HG03280 (cell line): Measurements from ENCODE around the gene FRMPD4.
"Not testable (repeated sequence)": the region's sequence is repeated elsewhere in the genome, so short reads cannot be mapped to it uniquely, and the experiment has no call there.

Source experiments
- ATAC-seq: cut with Tn5 transposase; IDR thresholded peaks from one replicate; pipeline ENCODE4 v1.9.1; 2021; ENCODE audit warnings: mild to moderate bottlenecking, moderate library complexity; ENCODE audit not compliant: unreplicated experiment

Gene FRMPD4

GRCh38 chrX:12494400-12495138 is 356.3 kb downstream of the FRMPD4 start:
- no peak for ATAC-seq

DNA sequence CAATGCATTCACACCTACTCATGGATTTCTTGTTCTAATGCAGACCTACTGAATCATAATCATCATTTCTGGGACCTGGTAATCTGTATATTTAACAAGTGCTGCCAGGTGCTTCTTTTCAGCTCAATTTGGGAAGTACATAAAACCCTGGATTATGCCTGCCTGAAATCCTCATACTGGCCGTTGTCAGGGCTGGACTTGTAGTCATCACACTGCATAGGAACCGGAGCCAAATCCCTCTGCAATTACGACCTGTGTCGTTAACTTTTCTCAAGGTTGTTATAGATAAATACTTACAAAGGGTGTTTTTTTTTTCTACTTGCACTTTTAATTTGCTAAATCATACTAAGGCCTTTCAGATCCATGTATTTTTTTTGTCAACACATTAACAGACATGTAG is 358.1 kb downstream of the FRMPD4 start:
- no peak for ATAC-seq

GRCh38 chrX:12497832-12498591 is 359.7 kb downstream of the FRMPD4 start:
- ATAC-seq: peak; percentile 62

GRCh38 chrX:12505127-12505526 is 366.9 kb downstream of the FRMPD4 start:
- ATAC-seq: no peak

DNA sequence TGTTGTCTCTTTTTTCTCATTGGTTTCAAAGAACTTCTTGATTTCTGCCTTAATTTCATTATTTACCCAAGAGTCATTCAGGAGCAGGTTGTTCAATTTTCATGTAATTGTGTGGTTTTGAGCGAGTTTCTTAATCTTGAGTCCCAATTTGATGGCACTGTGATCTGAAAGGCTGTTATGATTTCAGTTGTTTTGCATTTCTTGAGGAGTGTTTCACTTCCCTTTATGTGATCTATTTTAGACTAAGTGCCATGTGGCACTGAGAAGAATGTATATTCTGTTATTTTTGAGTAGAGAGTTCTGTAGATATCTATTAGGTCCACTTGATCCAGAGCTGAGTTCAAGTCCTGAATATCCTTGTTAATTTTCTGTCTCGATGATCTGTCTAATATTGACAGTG is 377.1 kb downstream of the FRMPD4 start:
- peak; percentile 92 for ATAC-seq

GRCh38 chrX:12526306-12526705 is 388.0 kb downstream of the FRMPD4 start:
- ATAC-seq: no peak

DNA sequence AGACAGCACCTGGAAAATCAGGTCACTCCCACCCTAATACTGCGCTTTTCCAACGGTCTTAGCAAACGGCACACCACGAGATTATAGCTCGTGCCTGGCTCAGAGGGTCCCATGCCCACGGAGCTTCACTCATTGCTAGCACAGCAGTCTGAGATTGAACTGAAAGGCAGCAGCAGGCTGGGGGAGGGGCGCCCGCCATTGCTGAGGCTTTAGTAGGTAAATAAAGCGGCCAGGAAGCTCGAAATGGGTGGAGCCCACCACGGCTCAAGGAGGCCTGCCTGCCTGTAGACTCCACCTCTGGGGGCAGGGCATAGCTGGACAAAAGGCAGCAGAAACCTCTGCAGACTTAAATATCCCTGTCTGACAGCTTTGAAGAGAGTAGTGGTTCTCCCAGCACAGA is 399.8 kb downstream of the FRMPD4 start:
- ATAC-seq: not testable (repeated sequence)

DNA sequence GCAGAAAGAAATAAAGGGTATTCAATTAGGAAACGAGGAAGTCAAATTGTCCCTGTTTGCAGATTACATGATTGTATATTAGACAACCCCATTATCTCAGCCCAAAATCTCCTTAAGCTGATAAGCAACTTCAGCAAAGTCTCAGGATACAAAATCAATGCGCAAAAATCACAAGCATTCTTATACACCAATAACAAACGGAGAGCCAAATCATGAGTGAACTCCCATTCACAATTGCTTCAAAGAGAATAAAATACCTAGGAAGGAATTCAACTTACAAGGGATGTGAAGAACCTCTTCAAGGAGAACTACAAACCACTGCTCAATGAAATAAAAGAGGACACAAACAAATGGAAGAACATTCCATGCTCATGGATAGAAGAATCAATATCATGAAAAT is 404.0 kb downstream of the FRMPD4 start:
- ATAC-seq: not testable (repeated sequence)

DNA sequence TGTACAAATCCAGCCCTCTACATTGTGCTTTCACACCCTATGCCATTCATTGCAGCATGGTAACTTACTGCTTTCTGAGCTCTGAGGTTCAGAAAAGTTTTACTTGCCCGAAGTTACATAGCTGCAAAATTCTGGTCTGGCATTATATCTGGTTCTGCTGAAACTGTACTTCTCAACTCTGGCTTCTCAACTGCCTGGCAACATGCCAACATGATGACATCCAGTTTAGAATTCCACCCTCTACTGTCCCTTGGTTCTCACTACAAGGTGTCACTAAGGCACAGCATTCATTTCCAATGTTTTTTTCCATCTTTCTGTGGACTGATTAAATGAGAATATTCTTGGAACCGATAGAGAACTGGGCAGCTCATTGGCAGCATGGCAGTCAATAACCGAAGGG is 410.1 kb downstream of the FRMPD4 start:
- no peak for ATAC-seq

- no peak for ATAC-seq
Observed at GRCh38 chrX:12548746-12549145, 410.5 kb downstream of the FRMPD4 start.

GRCh38 chrX:12554206-12554605 is 415.9 kb downstream of the FRMPD4 start:
- no peak for ATAC-seq

GRCh38 chrX:12563121-12563520 is 424.8 kb downstream of the FRMPD4 start:
- ATAC-seq: no peak

DNA sequence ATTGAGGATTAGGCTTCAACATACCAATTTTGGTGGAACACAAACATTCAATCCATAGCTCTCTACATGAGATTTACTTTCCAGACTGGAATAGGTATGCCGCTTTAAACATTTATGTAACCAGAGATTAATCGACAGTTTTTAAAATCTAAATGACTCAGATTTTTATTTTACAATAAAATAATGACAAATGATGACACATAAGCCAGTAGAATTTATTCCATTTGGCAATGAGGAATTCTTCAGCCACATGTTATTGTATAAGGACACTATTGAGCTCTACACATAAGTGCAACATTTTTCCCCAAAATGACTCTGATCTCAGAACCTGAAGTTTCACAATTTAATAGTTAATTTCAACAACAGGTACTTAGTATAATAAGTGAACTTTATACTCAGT is 425.9 kb downstream of the FRMPD4 start:
- no peak for ATAC-seq

GRCh38 chrX:12567857-12568256 is 429.6 kb downstream of the FRMPD4 start:
- ATAC-seq: no peak

DNA sequence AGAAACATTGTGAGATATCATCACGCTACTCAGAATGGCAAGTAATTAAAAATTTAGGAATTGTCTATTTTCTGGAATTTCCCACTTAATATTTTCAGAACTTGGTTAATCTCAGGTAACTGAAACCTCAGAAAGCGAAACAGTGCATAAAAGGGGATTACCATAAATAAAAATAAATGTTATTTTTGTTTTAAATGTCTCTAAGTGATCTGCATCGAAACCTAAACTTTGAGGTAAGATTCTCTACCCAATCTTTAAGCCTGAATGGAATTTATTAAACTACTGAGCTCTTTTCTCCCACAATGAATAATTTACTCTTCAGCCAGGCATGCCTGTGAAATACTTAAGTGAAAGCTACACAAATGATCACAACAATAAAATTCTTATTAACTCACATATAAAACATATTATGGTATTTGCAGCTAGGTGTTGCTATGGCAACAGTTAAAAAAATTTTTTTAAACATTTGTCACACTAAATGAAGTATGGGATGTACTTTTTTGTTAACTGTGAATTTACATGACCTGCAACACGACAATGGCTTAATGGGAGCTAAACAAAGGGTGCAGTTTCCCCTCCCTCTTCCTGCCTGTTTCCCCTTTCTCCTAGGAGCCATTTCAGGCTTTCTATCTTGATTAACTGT is 432.7 kb downstream of the FRMPD4 start:
- ATAC-seq: peak; percentile 41

- no peak for ATAC-seq
Observed at GRCh38 chrX:12579311-12579710, 441.0 kb downstream of the FRMPD4 start.

GRCh38 chrX:12580548-12580947 is 442.3 kb downstream of the FRMPD4 start:
- ATAC-seq: no peak

DNA sequence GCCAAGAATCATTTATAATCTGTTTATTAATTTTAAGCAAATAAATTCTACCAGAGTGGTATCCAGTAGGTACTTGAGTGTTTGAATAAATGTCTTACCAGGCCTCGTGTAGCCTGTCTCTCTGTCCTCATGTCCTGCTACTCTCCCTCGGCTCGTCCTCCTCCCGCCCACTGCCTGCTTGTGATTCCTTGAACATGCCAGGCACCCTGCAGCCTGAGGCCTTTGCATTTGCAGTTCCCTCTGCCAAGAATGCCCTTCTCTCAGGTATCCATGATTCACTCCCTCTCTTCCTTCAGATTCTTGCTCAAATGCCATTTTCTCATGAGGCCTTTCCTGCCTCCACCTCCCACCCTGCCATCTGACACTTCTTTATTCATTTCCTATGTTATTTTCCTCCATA is 443.3 kb downstream of the FRMPD4 start:
- ATAC-seq: no peak

DNA sequence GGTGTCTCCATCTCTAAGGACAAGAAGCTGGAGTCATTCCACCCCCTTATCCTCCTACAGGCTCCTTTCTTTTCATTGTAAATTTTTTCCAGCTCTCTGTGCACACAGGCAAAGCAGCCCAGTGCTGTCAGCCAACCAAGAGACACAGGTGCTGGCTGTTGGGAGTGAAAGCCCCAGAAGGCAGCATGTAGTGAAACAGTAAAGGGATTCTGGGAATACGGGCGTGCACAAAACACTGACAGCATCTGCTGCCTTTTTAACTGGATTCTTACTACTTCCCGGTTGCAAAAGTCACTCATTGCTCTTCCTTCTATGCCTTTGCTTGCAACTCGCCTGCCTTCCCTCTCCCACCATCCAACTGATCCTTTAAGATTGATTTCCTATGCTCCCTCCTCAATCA is 444.4 kb downstream of the FRMPD4 start:
- ATAC-seq: no peak

DNA sequence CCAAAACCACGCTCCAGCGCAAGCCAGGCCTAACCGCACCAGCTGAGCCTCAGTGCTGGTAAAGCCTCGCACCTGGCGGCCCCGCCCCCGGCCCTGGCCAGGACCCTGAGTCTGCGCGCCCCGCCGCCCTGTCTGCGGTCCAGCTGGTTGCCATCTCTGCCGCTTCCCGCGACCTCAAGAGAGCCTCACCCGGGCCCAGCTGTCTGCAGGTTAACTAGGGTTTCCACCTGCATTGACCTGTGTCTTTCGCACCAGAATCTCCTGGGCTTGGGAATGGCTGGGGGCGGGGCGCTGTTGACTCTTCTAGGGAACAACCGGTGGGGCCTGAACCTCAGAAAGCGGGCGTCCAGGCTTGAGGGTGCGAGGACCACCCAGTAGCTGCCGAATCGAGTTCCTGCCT is 445.3 kb downstream of the FRMPD4 start:
- ATAC-seq: no peak

- ATAC-seq: no peak
Observed at GRCh38 chrX:12595720-12596119, 457.4 kb downstream of the FRMPD4 start.

DNA sequence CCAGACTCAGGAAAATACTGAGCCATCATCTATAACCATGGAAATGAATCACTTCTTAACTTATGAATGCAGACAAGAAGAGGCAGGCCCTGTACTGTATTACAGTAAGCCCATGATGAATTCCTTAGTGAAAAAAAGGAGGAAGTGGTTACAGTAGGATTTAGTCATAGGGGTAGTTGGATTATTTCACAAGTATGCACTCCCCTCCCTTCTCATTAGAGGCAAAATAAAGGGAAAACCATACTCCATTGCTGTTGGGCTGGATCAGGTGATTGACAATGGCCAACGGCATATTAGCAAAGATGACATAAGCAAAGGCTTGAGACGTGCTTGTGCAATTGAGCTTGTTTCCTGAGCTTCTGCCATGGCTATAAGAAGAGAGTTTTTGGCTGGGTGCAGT is 471.8 kb downstream of the FRMPD4 start:
- no peak for ATAC-seq
